ENCODE measurements around the gene AATK. TPM values are rescaled to one million over a fixed set of nuclear protein-coding genes. Genes with fewer than 3 reads are reported as not detected.

AATK gene
- total RNA-seq, 4 donors from 2014 or later: 4.1 to 17.6 (median 7.4) TPM

- no peak overlapping the region for H3K27ac ChIP-seq
- intact Hi-C loops (cut with DNase I): loop anchor here (5.0 kb wide), 1 partner anchor 97 kb away; the partner anchor contains the start of genes NDUFAF8 and TEPSIN
- H3K36me3 ChIP-seq: no peaks in the 10 kb centered on the region
- no peak overlapping the region for H3K4me3 ChIP-seq (replicated peaks in 1 of 3)
- DNase-seq: no peak
- H3K9me3 ChIP-seq: no peaks in the 10 kb centered on the region
- TF ChIP-seq POLR2A (IDR thresholded peaks at IDR 0.05) (no peak), CTCF (IDR thresholded peaks at IDR 0.05) (no peak)
- WGBS, 2 donors: 77 to 84% methylated on average over 7 to 8 of the region's 8 CpGs
- H3K27me3 ChIP-seq: no peaks in the 10 kb centered on the region
- H3K4me1 ChIP-seq: peaks cover 0 to 9% of the 10 kb centered on the region in 2 donors
Observed at GRCh38 chr17:81140018-81140417, 26.0 kb downstream of the AATK start.

GRCh38 chr17:81139428-81139827, 26.6 kb downstream of the AATK start:
- H3K27me3 ChIP-seq: no peaks in the 10 kb centered on the region
- DNase-seq: no peak
- H3K36me3 ChIP-seq: no peaks in the 10 kb centered on the region
- intact Hi-C loops (cut with DNase I): no loop called here
- no peak overlapping the region for H3K27ac ChIP-seq
- H3K4me1 ChIP-seq: peaks cover 0 to 9% of the 10 kb centered on the region in 2 donors
- TF ChIP-seq POLR2A (IDR thresholded peaks at IDR 0.05): no peak
- no peak for TF ChIP-seq CTCF (IDR thresholded peaks at IDR 0.05)
- H3K4me3 ChIP-seq (replicated peaks in 1 of 3): no peak overlapping the region
- no peaks in the 10 kb centered on the region for H3K9me3 ChIP-seq
- 82 to 93% methylated on average over 7 to 8 of the region's 8 CpGs for WGBS, 2 donors

- Histone ChIP-seq H3K9me3 (no peaks in the 10 kb centered on the region), H3K27ac (no peak overlapping the region), H3K4me1 (peaks cover 0 to 9% of the 10 kb centered on the region in 2 donors), H3K36me3 (no peaks in the 10 kb centered on the region), H3K27me3 (no peaks in the 10 kb centered on the region), H3K4me3 (replicated peaks in 1 of 3) (no peak overlapping the region)
- DNase-seq: no peak
- intact Hi-C loops (cut with DNase I): no loop called here
- WGBS, 2 donors: 94 to 96% methylated on average over 25 of the region's 25 CpGs
- TF ChIP-seq POLR2A (IDR thresholded peaks at IDR 0.05) (no peak), CTCF (IDR thresholded peaks at IDR 0.05) (no peak)
Observed at GRCh38 chr17:81138500-81138899, 27.5 kb downstream of the AATK start.

- 92 to 94% methylated on average over 15 of the region's 15 CpGs for WGBS, 2 donors
- no peak for TF ChIP-seq POLR2A (IDR thresholded peaks at IDR 0.05)
- TF ChIP-seq CTCF (IDR thresholded peaks at IDR 0.05): no peak
- peaks cover 0 to 9% of the 10 kb centered on the region in 2 donors for H3K4me1 ChIP-seq
- no peak overlapping the region for H3K4me3 ChIP-seq (replicated peaks in 1 of 3)
- no peaks in the 10 kb centered on the region for H3K36me3 ChIP-seq
- no peak overlapping the region for H3K27ac ChIP-seq
- H3K9me3 ChIP-seq: no peaks in the 10 kb centered on the region
- H3K27me3 ChIP-seq: no peaks in the 10 kb centered on the region
- intact Hi-C loops (cut with DNase I): no loop called here
- no peak for DNase-seq
Observed at GRCh38 chr17:81138083-81138482, 27.9 kb downstream of the AATK start.

GRCh38 chr17:81137248-81137647, 28.8 kb downstream of the AATK start:
- Histone ChIP-seq H3K27ac (no peak overlapping the region), H3K36me3 (no peaks in the 10 kb centered on the region), H3K9me3 (no peaks in the 10 kb centered on the region), H3K4me1 (peaks cover 0 to 1% of the 10 kb centered on the region in 2 donors), H3K27me3 (no peaks in the 10 kb centered on the region), H3K4me3 (replicated peaks in 1 of 3) (no peak overlapping the region)
- 74 to 87% methylated on average over 12 to 13 of the region's 13 CpGs for WGBS, 2 donors
- DNase-seq: no peak
- TF ChIP-seq POLR2A (IDR thresholded peaks at IDR 0.05) (no peak), CTCF (IDR thresholded peaks at IDR 0.05) (no peak)
- intact Hi-C loops (cut with DNase I): no loop called here

Data from thyroid gland (tissue), 4 donors.